Ovary (tissue), 3 donors: ENCODE results near the gene ABHD17B.

Experiments used
- EP300 ChIP-seq: sonication (generic); formaldehyde crosslinking; IDR thresholded peaks from one replicate; pipeline ENCODE4 v1.6.1; 2017; ENCODE audit warnings: antibody characterized with exemption
- TF ChIP-seq, protein P1 (sequence below), 3 donors: fragments of 450-650 bp in 2 of 3; fragments of 200-600 bp in 1 of 3; IDR thresholded peaks; one replicate each; pipeline versions ENCODE4 v1.5.1 to v1.8.0; 2016 to 2022; ENCODE audit warnings: antibody characterized with exemption in 3 of 3, mild to moderate bottlenecking in 1 of 3
- donor health status: DM: no; HTN: no; CAD: no.

DNA sequence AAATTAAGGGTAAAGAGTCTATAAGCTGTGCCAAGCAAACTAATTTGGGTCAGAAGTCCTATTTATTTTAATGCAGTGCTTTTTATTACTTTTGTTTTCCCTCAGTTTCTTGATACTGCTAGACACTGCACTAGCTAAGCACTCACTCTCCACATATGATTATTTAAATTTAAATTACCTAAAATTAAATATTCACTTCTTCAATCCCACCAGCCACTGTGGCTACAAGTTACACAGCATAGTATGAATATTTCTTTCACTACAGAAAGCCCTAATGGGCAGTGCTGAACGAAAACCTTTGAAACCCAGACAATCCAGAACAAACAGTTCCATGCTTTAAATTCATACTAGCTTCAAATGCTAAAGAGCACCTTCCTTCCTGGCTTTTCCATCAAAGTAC, 23.6 kb downstream of the ABHD17B start:
- TF ChIP-seq, protein P1, sequence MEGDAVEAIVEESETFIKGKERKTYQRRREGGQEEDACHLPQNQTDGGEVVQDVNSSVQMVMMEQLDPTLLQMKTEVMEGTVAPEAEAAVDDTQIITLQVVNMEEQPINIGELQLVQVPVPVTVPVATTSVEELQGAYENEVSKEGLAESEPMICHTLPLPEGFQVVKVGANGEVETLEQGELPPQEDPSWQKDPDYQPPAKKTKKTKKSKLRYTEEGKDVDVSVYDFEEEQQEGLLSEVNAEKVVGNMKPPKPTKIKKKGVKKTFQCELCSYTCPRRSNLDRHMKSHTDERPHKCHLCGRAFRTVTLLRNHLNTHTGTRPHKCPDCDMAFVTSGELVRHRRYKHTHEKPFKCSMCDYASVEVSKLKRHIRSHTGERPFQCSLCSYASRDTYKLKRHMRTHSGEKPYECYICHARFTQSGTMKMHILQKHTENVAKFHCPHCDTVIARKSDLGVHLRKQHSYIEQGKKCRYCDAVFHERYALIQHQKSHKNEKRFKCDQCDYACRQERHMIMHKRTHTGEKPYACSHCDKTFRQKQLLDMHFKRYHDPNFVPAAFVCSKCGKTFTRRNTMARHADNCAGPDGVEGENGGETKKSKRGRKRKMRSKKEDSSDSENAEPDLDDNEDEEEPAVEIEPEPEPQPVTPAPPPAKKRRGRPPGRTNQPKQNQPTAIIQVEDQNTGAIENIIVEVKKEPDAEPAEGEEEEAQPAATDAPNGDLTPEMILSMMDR (IDR thresholded peaks at IDR 0.05): no peak
- TF ChIP-seq EP300: no peak
